Activated naive CD4-positive, alpha-beta T cell treated with anti-CD3 and anti-CD28 coated beads, Interleukin-2, amount 50 U/mL, for 16 hours (primary cell): ENCODE data around the gene JAM3.

Experiments used
- DNase-seq: peaks from one replicate; pipeline ENCODE4 v3.0.0-alpha.2; 2020

Gene JAM3

DNA sequence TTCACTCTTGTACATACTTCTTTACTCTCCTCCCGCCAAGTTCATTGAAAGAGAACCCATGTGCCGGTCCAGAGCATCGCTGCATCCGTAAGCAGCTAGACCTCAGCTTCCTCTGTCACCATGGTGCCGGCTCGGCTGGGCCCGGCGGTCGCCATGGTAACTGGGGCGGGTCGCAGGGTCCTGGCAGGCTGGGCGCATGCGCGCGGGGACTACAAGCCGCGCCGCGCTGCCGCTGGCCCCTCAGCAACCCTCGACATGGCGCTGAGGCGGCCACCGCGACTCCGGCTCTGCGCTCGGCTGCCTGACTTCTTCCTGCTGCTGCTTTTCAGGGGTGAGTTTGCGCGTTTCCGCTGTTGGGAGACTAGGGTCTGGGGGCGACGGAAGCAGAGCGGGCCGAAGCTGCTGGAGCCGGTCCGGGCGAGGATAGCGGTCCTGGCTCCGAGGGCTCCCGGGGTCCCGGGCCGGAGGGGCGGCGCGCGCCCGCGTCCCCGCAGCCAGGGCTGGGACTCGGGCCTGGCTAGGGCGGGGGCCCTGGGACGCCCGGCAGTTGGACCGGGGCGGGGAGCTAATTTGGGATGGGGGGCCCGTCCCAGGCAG is at the start of gene JAM3:
Gene JAM3 (plus strand): TSS at position 244 of the 597 bp plus-strand sequence. CDS start 12 bp downstream, at position 256.
- peak; percentile 97 for DNase-seq

GRCh38 chr11:134019500-134019899 is 49.4 kb upstream of the JAM3 start:
- DNase-seq = no peak

- DNase-seq = no peak
Measured at GRCh38 chr11:134020598-134020997, 48.3 kb upstream of the JAM3 start.

DNA sequence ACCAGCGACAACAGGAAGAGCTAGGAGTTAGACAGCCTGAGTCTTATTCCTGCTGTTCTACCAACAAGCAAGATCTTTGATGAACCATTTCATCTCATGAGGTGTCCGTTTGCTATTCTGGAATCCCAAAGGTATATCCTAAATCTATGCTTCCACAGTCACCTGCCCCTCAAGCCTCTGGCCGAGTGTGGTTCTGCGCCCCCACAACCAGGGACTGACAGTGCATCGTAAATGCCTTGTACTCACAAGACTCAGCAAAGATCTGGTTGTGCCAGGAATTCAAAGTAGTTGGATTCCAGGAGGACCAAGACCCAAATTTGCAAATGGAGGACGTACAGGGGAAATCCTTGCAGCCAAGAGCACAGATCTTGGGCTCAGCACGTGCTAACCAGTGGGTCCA is 47.5 kb upstream of the JAM3 start:
- DNase-seq = no peak

GRCh38 chr11:134022748-134023147 is 46.1 kb upstream of the JAM3 start:
- no peak for DNase-seq

DNA sequence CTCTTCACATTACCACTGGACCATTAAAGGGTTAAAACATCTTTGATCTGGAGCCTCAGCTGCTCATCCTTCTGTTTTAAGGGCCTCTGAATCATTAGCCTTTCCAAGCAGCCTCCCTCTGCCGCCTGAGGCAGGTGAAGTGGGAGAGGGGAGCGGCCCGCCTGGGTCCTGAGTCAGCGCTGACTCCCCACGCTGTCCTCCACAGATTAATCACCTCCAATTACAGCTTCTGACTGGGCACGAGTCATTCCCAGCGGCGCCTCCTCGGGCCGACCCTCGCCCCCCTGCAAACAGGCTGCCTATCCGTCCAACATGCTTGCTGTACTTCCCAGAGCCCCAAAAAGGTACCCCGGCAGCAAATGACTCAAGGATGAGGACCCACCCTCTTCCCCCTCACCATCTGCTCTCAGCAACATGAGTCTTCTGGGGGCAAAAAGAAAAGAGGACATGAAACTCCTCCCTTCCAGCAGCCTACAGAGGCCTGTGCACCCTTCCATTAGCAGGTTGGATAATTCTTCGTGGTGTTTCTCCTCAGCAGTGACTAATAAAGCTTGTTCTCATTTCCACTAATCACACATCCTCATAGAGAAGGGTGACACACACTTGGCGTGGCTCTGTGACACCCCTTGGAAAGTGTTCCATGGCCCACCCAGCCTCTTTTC is 44.3 kb upstream of the JAM3 start:
- no peak for DNase-seq

DNA sequence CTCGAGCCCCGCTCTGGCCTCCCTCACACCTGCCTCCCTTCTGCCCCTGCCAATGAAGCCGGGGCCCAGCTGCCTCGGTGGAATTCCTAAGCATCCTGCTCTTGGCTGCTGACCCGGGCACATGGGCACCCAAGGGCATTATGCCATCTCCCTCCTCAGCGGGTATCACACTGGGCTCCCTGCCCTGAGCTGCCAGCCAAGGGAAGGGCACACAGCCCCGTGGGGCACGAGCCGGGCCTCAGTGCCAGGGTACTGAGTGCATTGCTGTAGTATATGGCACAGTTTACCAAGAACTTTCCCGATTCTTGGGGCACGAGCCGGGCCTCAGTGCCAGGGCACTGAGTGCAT is 43.8 kb upstream of the JAM3 start:
- DNase-seq = no peak

DNA sequence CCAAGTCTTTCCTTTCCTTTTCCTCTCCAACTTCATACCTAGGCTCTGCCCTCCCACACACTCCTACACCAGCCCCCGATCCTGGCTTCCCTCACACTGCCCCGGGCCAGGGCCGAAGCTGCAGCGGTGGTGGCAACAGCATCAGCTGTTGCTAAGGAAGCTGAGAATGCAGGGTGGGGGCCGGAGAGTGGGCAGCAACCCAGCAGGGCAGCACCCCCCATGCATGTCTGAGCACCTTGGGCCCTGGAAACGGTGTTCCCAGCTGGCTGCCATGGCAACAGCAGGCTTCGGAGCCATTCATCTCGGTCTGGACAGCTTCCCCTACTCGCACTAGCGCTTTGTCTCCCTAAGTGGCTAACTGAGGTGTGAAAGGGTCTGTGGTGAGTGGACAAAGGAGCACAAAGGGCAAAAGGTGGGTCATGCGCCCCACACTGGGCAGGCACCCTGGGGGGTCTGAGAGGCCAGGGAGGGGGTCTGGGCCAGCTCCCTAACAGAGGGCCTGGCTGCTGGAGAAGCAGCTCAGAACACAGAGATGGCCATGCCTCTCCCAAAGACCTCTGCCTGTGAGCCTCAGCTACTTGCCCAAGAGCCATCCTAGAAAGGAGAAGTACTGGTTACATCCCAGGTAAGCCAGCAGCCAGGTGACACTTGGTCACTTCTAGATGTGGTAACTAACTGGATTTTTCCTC is 42.1 kb upstream of the JAM3 start:
- DNase-seq = no peak

- no peak for DNase-seq
Measured at GRCh38 chr11:134027671-134028070, 41.2 kb upstream of the JAM3 start.

DNA sequence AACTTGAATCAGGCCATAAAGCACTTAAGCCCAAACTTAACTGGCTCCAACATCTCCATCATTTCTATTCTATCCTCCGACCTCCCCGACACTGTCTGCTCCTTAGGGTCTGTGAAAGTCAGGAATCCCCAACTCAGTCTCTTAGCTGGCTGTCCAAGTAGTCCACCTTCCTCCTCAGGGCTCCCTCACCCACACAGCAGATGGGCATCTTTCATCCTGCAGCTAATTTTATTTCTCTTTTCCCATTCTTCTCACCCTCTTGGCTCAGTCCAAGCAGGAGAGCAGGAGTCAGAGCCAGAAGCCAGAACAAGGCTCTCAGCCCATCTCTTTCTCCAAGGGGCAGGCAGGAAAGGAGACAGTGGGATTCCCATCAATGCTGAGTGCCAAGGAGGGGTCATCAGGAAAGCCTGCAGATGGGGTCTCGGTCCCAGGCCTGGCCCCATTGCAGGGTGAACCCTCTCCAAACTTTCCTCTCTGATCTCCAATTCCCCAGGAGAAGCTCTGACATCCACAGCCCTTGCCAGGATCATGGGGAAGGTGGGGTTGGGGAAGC is 40.4 kb upstream of the JAM3 start:
- DNase-seq = no peak

- DNase-seq = no peak
Measured at GRCh38 chr11:134030853-134031252, 38.0 kb upstream of the JAM3 start.

DNA sequence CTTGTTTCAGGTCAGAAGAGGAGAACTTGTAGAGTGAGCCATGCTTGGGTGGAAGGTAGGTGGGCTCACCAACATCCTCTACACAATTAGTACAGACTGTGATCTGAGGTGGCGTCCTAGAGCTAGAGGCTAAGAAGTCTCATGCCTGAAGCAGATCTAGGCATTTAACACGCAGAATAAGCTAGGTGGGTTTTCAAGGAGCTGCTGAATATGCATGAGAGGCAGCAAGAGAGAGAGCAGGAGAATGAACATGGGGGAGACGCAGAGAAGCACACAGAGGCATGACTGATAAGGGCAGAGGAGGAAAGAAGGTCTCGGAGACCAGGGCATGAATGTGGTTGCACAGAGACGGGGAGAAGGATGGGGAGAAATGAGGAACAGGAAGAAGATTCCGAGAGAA is 36.8 kb upstream of the JAM3 start:
- no peak for DNase-seq

GRCh38 chr11:134032501-134033091 is 36.3 kb upstream of the JAM3 start:
- no peak for DNase-seq

- no peak for DNase-seq
Measured at GRCh38 chr11:134033276-134033675, 35.6 kb upstream of the JAM3 start.

DNA sequence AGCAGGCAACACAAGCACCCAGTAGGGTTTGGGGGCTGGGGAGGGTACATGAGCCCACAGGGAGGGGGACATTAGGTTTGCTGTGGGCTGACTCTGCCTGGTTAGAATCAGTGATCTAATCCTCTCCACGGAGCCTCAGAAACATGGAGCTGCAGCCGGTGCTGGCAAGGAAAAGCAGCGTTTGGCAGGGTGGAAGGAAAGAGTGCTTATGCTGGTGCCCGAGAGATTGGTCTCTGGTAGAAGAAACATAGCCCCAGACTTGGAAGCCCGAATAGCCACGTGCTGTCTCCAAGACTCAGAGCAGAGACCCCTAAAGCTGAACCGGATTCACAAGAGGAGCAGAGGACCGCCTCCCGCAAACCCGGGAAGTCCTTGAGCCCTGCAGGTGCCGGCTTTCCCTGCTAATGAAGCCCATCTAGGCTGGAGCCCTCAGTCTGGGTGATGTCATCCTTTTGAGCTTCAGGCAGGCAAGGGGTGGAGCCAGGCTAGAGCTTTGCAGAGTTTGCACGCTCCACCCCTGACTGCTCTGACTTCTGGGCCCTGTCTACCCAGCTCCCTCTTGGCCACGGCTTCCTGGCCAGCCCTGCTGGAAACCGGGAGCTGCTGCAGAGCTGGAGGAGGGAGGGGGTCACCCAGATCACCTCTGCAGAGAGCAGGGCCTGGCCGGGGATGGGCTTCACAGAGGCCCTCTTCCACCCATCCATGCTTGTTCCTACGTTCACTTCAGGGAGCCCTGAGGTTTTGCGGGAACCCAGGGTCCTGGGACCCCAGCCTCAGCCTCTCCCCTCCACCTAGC is 35.0 kb upstream of the JAM3 start:
- DNase-seq = peak; percentile 72

DNA sequence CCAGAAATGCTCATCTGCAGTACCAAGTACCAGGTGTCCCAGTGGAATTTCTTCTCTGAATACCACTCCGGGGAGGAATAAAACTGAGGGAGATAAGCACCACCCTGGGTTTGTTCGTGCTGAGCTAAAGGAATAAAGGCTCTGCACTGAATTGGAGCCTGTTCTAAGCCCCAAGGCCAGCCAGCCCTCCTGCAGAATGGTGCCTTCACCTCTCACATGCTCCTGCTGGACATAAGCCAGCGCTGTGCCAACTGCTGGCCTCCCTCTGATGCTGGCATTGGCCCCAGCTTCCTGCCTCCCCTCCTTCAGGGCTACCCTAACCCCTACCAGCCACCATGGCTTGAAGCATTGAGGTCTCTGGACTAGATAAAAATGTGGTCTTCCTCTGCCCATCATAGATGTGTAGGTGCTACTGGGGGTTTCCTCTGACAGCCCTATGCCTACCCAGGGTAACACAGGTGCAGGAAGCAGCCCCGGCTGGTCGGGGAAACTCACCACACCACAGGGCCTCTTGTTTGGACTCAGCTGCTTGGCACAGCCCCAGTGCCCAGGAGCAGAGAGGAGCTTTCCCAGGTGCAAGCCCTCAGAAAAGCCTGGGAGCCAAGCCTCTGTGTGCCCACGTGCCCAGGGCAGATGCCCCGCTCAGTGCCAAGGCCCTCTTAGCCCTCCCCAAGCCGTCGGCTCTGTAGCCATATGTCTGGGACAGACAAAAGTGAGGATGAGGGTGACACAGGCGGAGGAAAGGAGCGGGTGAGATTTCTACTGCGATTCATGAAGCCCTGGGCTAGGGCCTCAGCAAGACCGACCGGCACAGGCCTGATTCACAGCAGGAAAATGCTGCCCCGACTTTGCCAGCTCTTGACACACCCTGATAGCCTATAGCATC is 34.1 kb upstream of the JAM3 start:
- no peak for DNase-seq

- DNase-seq = no peak
Measured at GRCh38 chr11:134036492-134037045, 32.3 kb upstream of the JAM3 start.

GRCh38 chr11:134037046-134037908 is 31.6 kb upstream of the JAM3 start:
- DNase-seq = peak; percentile 48

GRCh38 chr11:134038897-134039470 is 29.9 kb upstream of the JAM3 start:
- DNase-seq = no peak
